GM12878 (cell line): ENCODE measurements around the gene AP4B1. TPM values are rescaled to one million over a fixed set of nuclear protein-coding genes. Genes with fewer than 3 reads are reported as not detected.
"Not testable (repeated sequence)": the region's sequence is repeated elsewhere in the genome, so short reads cannot be mapped to it uniquely, and the experiment has no call there.

Source experiments
- ATAC-seq: fragments of 200-7000 bp; cut with Tn5 transposase; 3 replicates; pipeline ENCODE4 v1.9.1; 2020; ENCODE audit warnings: mild to moderate bottlenecking, moderate library complexity
- BruUV-seq: library from RNA; stranded (reverse); fragments of 400-500 nt; replicated peaks from 2 replicates; lab custom pipeline; 2021; lab: Mats Ljungman, UMichigan
- CTCF ChIA-PET: fragments of 300-600 bp; sonication (Branson Sonifier 250); formaldehyde crosslinking; extraction: SDS; loops from one replicate; lab custom pipeline; 2021; ENCODE audit warnings: inconsistent platforms; lab: Yijun Ruan, JAX
- POLR2A ChIA-PET: fragments of 350-600 bp; formaldehyde crosslinking; extraction: SDS; loops from one replicate; lab custom pipeline; 2021; ENCODE audit warnings: inconsistent platforms; lab: Charles Lee
- RAD21 ChIA-PET: fragments of 300-600 bp; sonication (Branson Sonifier 250); formaldehyde crosslinking; loops from one replicate; lab custom pipeline; 2023; ENCODE audit warnings: antibody characterized with exemption; ENCODE audit not compliant: unreplicated experiment; lab: Charles Lee
- SMC1A ChIA-PET: fragments of 300-600 bp; sonication (Branson Sonifier 250); formaldehyde crosslinking; loops from one replicate; lab custom pipeline; 2023; ENCODE audit not compliant: unreplicated experiment, uncharacterized antibody; lab: Charles Lee
- DNase-seq: peaks from one replicate; pipeline ENCODE4 v3.0.0-alpha.2; 2011; ENCODE audit warnings: low read depth, low spot score
- FAIRE-seq: peaks from 3 replicates; lab custom pipeline; 2011; peaks lifted over from hg19 to GRCh38; lab: Jason Lieb, UNC
- H2AFZ ChIP-seq: 2 replicates; pipeline ENCODE4 v1.6.0; 2011; ENCODE audit warnings: low read depth, low read length, control low read depth; ENCODE audit not compliant: control insufficient read depth
- H3K27ac ChIP-seq: 2 replicates; pipeline ENCODE4 v1.5.1; 2011; ENCODE audit warnings: control low read depth; ENCODE audit not compliant: control insufficient read depth, insufficient read depth
- H3K27me3 ChIP-seq, 2 experiments: replicated peaks in 1 of 2; 2 replicates each; pipeline versions ENCODE4 v1.6.0 to v1.6.1; 2011; ENCODE audit warnings: low read length in 1 of 2; ENCODE audit not compliant: control insufficient read depth in 2 of 2, insufficient read depth in 2 of 2
- H3K36me3 ChIP-seq, 2 experiments: 2 replicates each; pipeline ENCODE4 v1.5.1; 2011; ENCODE audit warnings: low read length in 1 of 2; ENCODE audit not compliant: control insufficient read depth in 2 of 2, insufficient read depth in 2 of 2
- H3K4me1 ChIP-seq: 2 replicates; pipeline ENCODE4 v1.6.1; 2011; ENCODE audit warnings: mild to moderate bottlenecking, low read length, moderate library complexity, mixed read lengths; ENCODE audit not compliant: control insufficient read depth, insufficient read depth
- H3K4me2 ChIP-seq: 2 replicates; pipeline ENCODE4 v1.6.0; 2011; ENCODE audit warnings: control low read depth; ENCODE audit not compliant: control insufficient read depth, insufficient read depth
- H3K4me3 ChIP-seq: fragments of 200-600 bp; sonication (generic); 2 replicates; pipeline ENCODE4 v1.5.1; 2016
- H3K79me2 ChIP-seq: 2 replicates; pipeline ENCODE4 v1.6.0; 2011; ENCODE audit warnings: low read length; ENCODE audit not compliant: control insufficient read depth, insufficient read depth
- H3K9ac ChIP-seq: 2 replicates; pipeline ENCODE4 v1.8.0; 2011; ENCODE audit warnings: low read length, control low read depth, mixed read lengths; ENCODE audit not compliant: control insufficient read depth, insufficient read depth
- H3K9me3 ChIP-seq: replicated peaks from 3 replicates; pipeline ENCODE4 v1.5.1; 2011; ENCODE audit warnings: mild to moderate bottlenecking, low read length; ENCODE audit not compliant: control insufficient read depth, insufficient read depth
- H4K20me1 ChIP-seq: 2 replicates; pipeline ENCODE4 v1.6.0; 2011; ENCODE audit not compliant: control insufficient read depth, insufficient read depth
- NFYB ChIP-seq: IDR thresholded peaks from 2 replicates; pipeline ENCODE4 v1.6.1; 2011; ENCODE audit warnings: low read depth, mild to moderate bottlenecking, low read length, improper control_type of control experiment, moderate library complexity; ENCODE audit not compliant: insufficient read depth
- WGBS: methylation state at CpG from one replicate; pipeline ENCODE4 v1.1.6; 2016; ENCODE audit warnings: low lambda C conversion rate; ENCODE audit not compliant: insufficient replicate concordance, insufficient coverage; ENCODE audit errors: missing lambda C conversion rate; 5-methylcytosine and 5-hydroxymethylcytosine counted together
- in situ Hi-C: fragments of 300-500 bp; cut with MboI; formaldehyde crosslinking; loops from 9 replicates; pipeline ENCODE4 v1.14.3; 2018; ENCODE audit warnings: mixed read lengths
- intact Hi-C: fragments of 100-400 bp; cut with micrococcal nuclease; formaldehyde crosslinking; loops from one replicate; pipeline ENCODE4 v1.14.2; 2022; ENCODE audit not compliant: unreplicated experiment
- polyA plus RNA-seq, 11 experiments: library from polyadenylated mRNA; depleted of rRNA in 4 of 11; unstranded in 6 of 11; stranded (reverse) in 5 of 11; fragments of >200 nt; fragmentation: Nextera tagmentation in 4 of 11; fragmentation: Illumina TruSeq in 1 of 11; extraction: Ambion mirVana in 4 of 11; extraction: Trizol in 1 of 11; gene quantifications; 1 replicate in 1 of 11; 2 replicates in 10 of 11; pipeline versions ENCODE4 v1.2.1 to v1.2.3, GENCODE V29; 2011 to 2016; ENCODE audit warnings: inconsistent platforms in 2 of 11, missing spikeins in 2 of 11, low read depth in 1 of 11
- total RNA-seq, 4 experiments: library from RNA; depleted of rRNA in 3 of 4; stranded (reverse); fragments of >200 nt in 3 of 4; fragmentation: Illumina TruSeq in 1 of 4; extraction: Trizol in 1 of 4; gene quantifications; 2 replicates each; pipeline versions ENCODE4 v1.2.1 to v1.2.3, GENCODE V29; 2013 to 2021
- TF ChIP-seq, protein P1 (sequence below), 3 experiments: IDR thresholded peaks in 2 of 3; conservative IDR thresholded peaks in 1 of 3; 2 replicates each; pipeline ENCODE4 v1.5.1; 2011; ENCODE audit warnings: low read depth in 3 of 3, low read length in 3 of 3, mild to moderate bottlenecking in 3 of 3, control low read depth in 2 of 3, moderate library complexity in 2 of 3, inconsistent platforms in 1 of 3, mixed read lengths in 1 of 3; ENCODE audit not compliant: control insufficient read depth in 2 of 3, insufficient read depth in 1 of 3; ENCODE audit errors: extremely low read depth in 1 of 3

AP4B1 gene
- total and polyA plus RNA-seq, 10 of the 15 experiments (the other 5 are each of a cell fraction or from before 2014, with no cell fraction given): 27.2 to 61.0 (median 33.0) TPM

GRCh38 chr1:113949007-113949406 lies 44.4 kb upstream of the AP4B1 start:
- TF ChIP-seq, protein P1, sequence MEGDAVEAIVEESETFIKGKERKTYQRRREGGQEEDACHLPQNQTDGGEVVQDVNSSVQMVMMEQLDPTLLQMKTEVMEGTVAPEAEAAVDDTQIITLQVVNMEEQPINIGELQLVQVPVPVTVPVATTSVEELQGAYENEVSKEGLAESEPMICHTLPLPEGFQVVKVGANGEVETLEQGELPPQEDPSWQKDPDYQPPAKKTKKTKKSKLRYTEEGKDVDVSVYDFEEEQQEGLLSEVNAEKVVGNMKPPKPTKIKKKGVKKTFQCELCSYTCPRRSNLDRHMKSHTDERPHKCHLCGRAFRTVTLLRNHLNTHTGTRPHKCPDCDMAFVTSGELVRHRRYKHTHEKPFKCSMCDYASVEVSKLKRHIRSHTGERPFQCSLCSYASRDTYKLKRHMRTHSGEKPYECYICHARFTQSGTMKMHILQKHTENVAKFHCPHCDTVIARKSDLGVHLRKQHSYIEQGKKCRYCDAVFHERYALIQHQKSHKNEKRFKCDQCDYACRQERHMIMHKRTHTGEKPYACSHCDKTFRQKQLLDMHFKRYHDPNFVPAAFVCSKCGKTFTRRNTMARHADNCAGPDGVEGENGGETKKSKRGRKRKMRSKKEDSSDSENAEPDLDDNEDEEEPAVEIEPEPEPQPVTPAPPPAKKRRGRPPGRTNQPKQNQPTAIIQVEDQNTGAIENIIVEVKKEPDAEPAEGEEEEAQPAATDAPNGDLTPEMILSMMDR (IDR thresholded peaks at IDR 0.05 in 2 of 3, conservative IDR thresholded peaks at IDR 0.05 in 1 of 3; ENCODE audit: control insufficient read depth in 2 of 3, extremely low read depth in 1 of 3, insufficient read depth in 1 of 3, low read depth in 3 of 3, low read length in 3 of 3): 0 out of 6 replicates have a peak, but pooled peaks of 1 of the 3 experiments have one; percentile 10
- no peak for TF ChIP-seq NFYB
- TF ChIP-seq, all 136 proteins: peak for 1
- H3K4me1 ChIP-seq: peaks cover 24% of the 10 kb centered on the region
- H3K27ac ChIP-seq: no peak overlapping the region
- no peak overlapping the region for H2AFZ ChIP-seq
- no peaks in the 10 kb centered on the region; the same call in 1 of the 2 replicates for H4K20me1 ChIP-seq
- H3K9ac ChIP-seq: no peak overlapping the region
- H3K9me3 ChIP-seq: peaks cover 5% of the 10 kb centered on the region; the same call in 2 of the 3 replicates
- intact Hi-C loops (no loop called here), in situ Hi-C loops (no loop called here)
- ChIA-PET POLR2A (interaction anchor here (0.6 to 4.6 kb wide), 5 partner anchors 9 to 676 kb away, joined by 3 to 34 read pairs (median 4); partner anchors contain the start of gene HIPK1), RAD21 (interaction anchor here (0.7 to 1.7 kb wide), 4 partner anchors 11 to 119 kb away, joined by 3 read pairs; no protein-coding TSS in a partner anchor), SMC1A (interaction anchor here (0.7 to 6.4 kb wide), 6 partner anchors 9 to 90 kb away, joined by 3 to 99 read pairs (median 6); partner anchors contain the start of gene HIPK1), CTCF (interaction anchor here (0.7 to 2.2 kb wide), 8 partner anchors 9 to 119 kb away, joined by 3 to 7 read pairs (median 4); partner anchors contain the start of gene HIPK1)
- no peaks in the 10 kb centered on the region for H3K27me3 ChIP-seq
- FAIRE-seq (no peak), DNase-seq (no peak), ATAC-seq (no peak)
- H3K4me3 ChIP-seq: no peak overlapping the region
- peaks cover 0 to 1% of the 10 kb centered on the region in 2 experiments; a peak in 3 of 4 replicates for H3K36me3 ChIP-seq
- 98% methylated on average over 5 of the region's 5 CpGs for WGBS
- BruUV-seq: no TSS peak
- H3K4me2 ChIP-seq: no peak overlapping the region
- peaks cover 41% of the 10 kb centered on the region for H3K79me2 ChIP-seq

- H2AFZ ChIP-seq, DNase-seq, H3K4me2 ChIP-seq, FAIRE-seq, intact Hi-C loops, ATAC-seq, in situ Hi-C loops, H3K27me3 ChIP-seq, BruUV-seq, H3K9ac ChIP-seq, H4K20me1 ChIP-seq, H3K9me3 ChIP-seq, H3K27ac ChIP-seq, H3K36me3 ChIP-seq, H3K4me3 ChIP-seq: not testable (repeated sequence)
- CTCF ChIA-PET: interaction anchor here (1.0 to 2.2 kb wide), 6 partner anchors 8 to 118 kb away, joined by 3 to 6 read pairs (median 4); no protein-coding TSS in a partner anchor
- SMC1A ChIA-PET: interaction anchor here (0.9 to 6.4 kb wide), 11 partner anchors 9 to 154 kb away, joined by 3 to 99 read pairs (median 6); partner anchors contain the start of genes AP4B1, DCLRE1B, HIPK1 and RSBN1
- RAD21 ChIA-PET: interaction anchor here (0.7 to 3.3 kb wide), 4 partner anchors 16 to 118 kb away, joined by 3 to 27 read pairs (median 3); partner anchors contain the start of gene HIPK1
- POLR2A ChIA-PET: interaction anchor here (0.7 to 4.6 kb wide), 3 partner anchors 10 to 55 kb away, joined by 3 to 34 read pairs (median 5); partner anchors contain the start of gene HIPK1
- Histone ChIP-seq H3K79me2 (peaks cover 47% of the 10 kb centered on the region), H3K4me1 (peaks cover 24% of the 10 kb centered on the region)
- WGBS: 98% methylated on average over 4 of the region's 4 CpGs
Measured at GRCh38 chr1:113948151-113948550, 43.6 kb upstream of the AP4B1 start.
